Thoracic aorta (tissue), 2 donors: ENCODE measurements around the gene AGTPBP1. TPM values are rescaled to one million over a fixed set of nuclear protein-coding genes. Genes with fewer than 3 reads are reported as not detected.

ENCODE experiments used
- ATAC-seq: fragments of 150-250 bp; one replicate; pipeline ENCODE4 v1.8.0; 2017; ENCODE audit warnings: low read depth; ENCODE audit not compliant: insufficient number of reproducible peaks, low FRiP score
- DNase-seq: peaks from one replicate; pipeline ENCODE4 v3.0.0-alpha.2; 2020; ENCODE audit warnings: low spot score
- H3K27ac ChIP-seq, 2 donors: fragments of 200-600 bp; sonication (generic); 1 replicate in 1 of 2; 2 replicates in 1 of 2; pipeline ENCODE4 v1.5.1; 2016; ENCODE audit warnings: mild to moderate bottlenecking in 2 of 2, moderate library complexity in 2 of 2
- H3K27me3 ChIP-seq: fragments of 200-600 bp; sonication (generic); replicated peaks from 2 replicates; pipeline ENCODE4 v1.6.0; 2016; ENCODE audit warnings: mild to moderate bottlenecking; ENCODE audit not compliant: insufficient read depth
- H3K36me3 ChIP-seq: fragments of 200-600 bp; sonication (generic); one replicate; pipeline ENCODE4 v1.5.1; 2016
- H3K4me1 ChIP-seq, 2 donors: fragments of 200-600 bp; sonication (generic); 1 replicate in 1 of 2; 2 replicates in 1 of 2; pipeline versions ENCODE4 v1.5.1 to v1.6.0; 2016; ENCODE audit warnings: low read depth in 2 of 2, mild to moderate bottlenecking in 1 of 2; ENCODE audit not compliant: control insufficient read depth in 1 of 2
- H3K4me3 ChIP-seq: fragments of 200-600 bp; sonication (generic); 2 replicates; pipeline ENCODE4 v1.5.1; 2016; ENCODE audit warnings: mild to moderate bottlenecking
- H3K9me3 ChIP-seq: fragments of 200-600 bp; sonication (generic); 2 replicates; pipeline ENCODE4 v1.5.1; 2016
- total RNA-seq, 2 donors: library from RNA; depleted of rRNA; stranded (reverse); fragments of >200 nt; gene quantifications; one replicate each; pipeline versions ENCODE4 v1.1.0 to v1.2.3, GENCODE V29; 2016
- TF ChIP-seq, protein P1 (sequence below): fragments of 200-600 bp; sonication (generic); IDR thresholded peaks from one replicate; pipeline ENCODE4 v1.5.1; 2019; ENCODE audit warnings: antibody characterized with exemption

Gene AGTPBP1
- total RNA-seq, 2 donors from 2014 or later, result 35.0 to 38.3 TPM

DNA sequence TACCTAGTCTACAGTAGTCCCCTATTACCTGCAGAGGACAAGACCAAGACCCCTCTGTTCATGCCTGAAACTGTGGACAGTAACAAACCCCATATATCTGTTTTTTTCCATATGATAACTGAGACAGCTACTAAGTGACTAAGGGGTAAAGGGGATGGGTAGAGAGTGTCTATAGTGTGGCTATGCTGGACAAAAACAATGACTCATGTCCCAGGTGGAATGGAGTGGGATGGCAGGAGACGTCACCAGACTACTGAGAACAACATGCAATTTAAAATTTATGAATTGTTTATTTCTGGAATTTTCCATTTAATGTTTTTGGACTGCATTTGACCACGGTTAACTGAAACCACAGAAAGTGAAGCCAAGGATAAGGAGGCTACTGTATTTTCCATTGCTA is 171.8 kb downstream of the AGTPBP1 start:
- ATAC-seq (no peak), DNase-seq (no peak)
- no peaks in the 10 kb centered on the region for H3K27me3 ChIP-seq
- H3K9me3 ChIP-seq, result no peaks in the 10 kb centered on the region
- no peak overlapping the region for H3K27ac ChIP-seq
- H3K36me3 ChIP-seq, result peaks cover 2% of the 10 kb centered on the region
- TF ChIP-seq, protein P1, sequence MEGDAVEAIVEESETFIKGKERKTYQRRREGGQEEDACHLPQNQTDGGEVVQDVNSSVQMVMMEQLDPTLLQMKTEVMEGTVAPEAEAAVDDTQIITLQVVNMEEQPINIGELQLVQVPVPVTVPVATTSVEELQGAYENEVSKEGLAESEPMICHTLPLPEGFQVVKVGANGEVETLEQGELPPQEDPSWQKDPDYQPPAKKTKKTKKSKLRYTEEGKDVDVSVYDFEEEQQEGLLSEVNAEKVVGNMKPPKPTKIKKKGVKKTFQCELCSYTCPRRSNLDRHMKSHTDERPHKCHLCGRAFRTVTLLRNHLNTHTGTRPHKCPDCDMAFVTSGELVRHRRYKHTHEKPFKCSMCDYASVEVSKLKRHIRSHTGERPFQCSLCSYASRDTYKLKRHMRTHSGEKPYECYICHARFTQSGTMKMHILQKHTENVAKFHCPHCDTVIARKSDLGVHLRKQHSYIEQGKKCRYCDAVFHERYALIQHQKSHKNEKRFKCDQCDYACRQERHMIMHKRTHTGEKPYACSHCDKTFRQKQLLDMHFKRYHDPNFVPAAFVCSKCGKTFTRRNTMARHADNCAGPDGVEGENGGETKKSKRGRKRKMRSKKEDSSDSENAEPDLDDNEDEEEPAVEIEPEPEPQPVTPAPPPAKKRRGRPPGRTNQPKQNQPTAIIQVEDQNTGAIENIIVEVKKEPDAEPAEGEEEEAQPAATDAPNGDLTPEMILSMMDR, result no peak
- H3K4me1 ChIP-seq, result no peaks in the 10 kb centered on the region
- H3K4me3 ChIP-seq, result no peak overlapping the region

DNA sequence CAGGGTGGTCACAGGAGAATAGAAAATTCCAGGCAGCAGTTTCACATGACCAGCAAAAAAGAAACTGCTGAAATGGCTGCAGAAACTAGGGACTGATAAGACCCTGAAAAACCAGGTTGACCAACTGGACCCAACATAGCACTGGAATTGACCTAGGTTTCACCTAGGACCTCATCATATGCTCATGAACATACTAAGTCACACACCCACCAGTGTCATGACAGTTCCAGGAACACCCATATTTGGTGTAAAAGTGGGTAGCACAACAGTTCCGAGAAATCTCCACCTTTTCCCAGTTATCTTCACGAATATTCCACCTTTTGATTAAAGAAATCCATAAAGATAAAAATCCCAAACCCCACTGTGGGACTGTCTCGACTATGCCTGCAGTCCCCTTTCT is 182.2 kb downstream of the AGTPBP1 start:
- no peak for ATAC-seq
- Histone ChIP-seq H3K4me1 (no peaks in the 10 kb centered on the region), H3K27me3 (no peaks in the 10 kb centered on the region), H3K36me3 (no peaks in the 10 kb centered on the region), H3K4me3 (no peak overlapping the region), H3K9me3 (no peaks in the 10 kb centered on the region), H3K27ac (no peak overlapping the region)
- TF ChIP-seq, protein P1, result no peak
- no peak for DNase-seq

DNA sequence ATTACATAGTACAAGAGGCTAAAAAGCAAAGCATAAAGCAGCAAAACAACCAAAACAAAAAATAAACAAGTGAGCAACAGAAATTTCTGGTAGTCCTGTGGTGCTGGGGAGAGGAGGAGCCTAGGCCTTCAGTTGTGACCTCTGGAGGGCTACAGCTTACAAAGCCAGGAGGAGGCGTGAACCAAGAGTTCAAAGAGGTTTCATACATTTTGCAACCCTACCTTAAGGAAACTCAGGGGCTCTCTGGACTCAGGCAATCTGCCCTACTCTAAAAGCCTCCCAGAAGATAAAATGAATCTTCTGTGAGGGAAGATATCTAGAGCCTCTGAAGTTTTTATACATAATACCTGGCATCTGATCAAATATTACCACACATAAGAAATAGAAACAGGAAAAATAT is 187.4 kb downstream of the AGTPBP1 start:
- H3K27me3 ChIP-seq, result no peaks in the 10 kb centered on the region
- ATAC-seq, result no peak

DNA sequence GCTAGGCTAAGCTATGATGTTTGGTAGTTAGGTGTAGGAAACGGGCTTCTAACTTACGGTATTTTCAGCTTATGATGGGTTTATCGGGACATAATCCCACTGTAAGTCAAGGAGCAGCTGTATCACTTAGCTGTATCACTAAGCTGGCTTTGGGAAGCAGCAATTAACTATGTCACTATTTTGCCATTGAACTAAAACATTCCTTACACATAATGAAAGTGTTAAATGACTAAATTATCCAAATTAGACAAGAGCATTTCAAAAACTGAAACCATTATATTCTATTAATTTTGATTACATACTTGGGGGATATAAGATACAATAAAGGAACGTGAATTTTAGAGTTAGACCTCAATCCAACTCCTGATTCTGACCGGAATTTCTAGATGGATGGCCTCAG is 188.3 kb downstream of the AGTPBP1 start:
- Histone ChIP-seq H3K4me1 (peaks cover 0 to 4% of the 10 kb centered on the region in 2 donors), H3K36me3 (no peaks in the 10 kb centered on the region), H3K27ac (no peak overlapping the region), H3K4me3 (no peak overlapping the region), H3K27me3 (no peaks in the 10 kb centered on the region), H3K9me3 (no peaks in the 10 kb centered on the region)
- TF ChIP-seq, protein P1, result no peak
- DNase-seq, result no peak
- ATAC-seq, result no peak

More for the DNA sequence above, 187.4 kb downstream of the AGTPBP1 start:
- no peaks in the 10 kb centered on the region for H3K36me3 ChIP-seq
- DNase-seq, result no peak
- no peak overlapping the region for H3K27ac ChIP-seq
- H3K9me3 ChIP-seq, result no peaks in the 10 kb centered on the region
- no peak overlapping the region for H3K4me3 ChIP-seq
- TF ChIP-seq, protein P1, result no peak
- H3K4me1 ChIP-seq, result peaks cover 0 to 4% of the 10 kb centered on the region in 2 donors

DNA sequence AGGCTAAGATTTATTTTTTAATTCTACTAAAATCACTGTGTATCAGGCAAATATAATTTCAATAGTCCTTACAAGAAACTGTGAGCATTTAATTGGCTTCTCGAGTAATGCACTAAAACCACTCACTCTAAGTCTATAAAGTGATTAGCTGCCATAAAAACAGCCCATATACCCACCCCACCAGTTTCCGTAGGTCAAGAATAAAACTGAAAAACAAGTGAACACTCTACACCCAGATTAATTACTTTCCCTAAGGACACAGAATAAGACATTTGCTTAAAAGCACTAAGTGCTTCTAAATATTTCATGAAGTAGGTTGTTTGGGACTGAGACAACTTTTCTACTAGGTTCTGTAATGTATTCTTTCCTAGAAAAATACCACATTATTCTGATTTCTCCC is 194.2 kb downstream of the AGTPBP1 start:
- Histone ChIP-seq H3K36me3 (no peaks in the 10 kb centered on the region), H3K4me3 (no peak overlapping the region), H3K27me3 (no peaks in the 10 kb centered on the region), H3K27ac (no peak overlapping the region), H3K4me1 (no peaks in the 10 kb centered on the region), H3K9me3 (no peaks in the 10 kb centered on the region)
- DNase-seq (no peak), ATAC-seq (no peak)
- TF ChIP-seq, protein P1, result no peak
